B cell (primary cell): ENCODE results near the gene NANS. TPM values are rescaled to one million over a fixed set of nuclear protein-coding genes. Genes with fewer than 3 reads are reported as not detected.

ENCODE experiments used
- ATAC-seq: fragments of 200-7000 bp; cut with Tn5 transposase; one replicate; pipeline ENCODE4 v1.10.0; 2021; ENCODE audit warnings: low read depth, mild to moderate bottlenecking, moderate number of reproducible peaks, moderate library complexity
- CTCF ChIA-PET: fragments of 350-600 bp; sonication (Branson Sonifier 250); formaldehyde crosslinking; loops from one replicate; lab custom pipeline; 2021; ENCODE audit warnings: antibody characterized with exemption, inconsistent platforms; lab: Charles Lee
- POLR2A ChIA-PET: fragments of 350-600 bp; sonication (Branson Sonifier 250); formaldehyde crosslinking; loops from one replicate; lab custom pipeline; 2021; ENCODE audit warnings: antibody characterized with exemption; lab: Charles Lee
- DNase-seq: peaks from one replicate; pipeline ENCODE4 v3.0.0; 2013
- H2AFZ ChIP-seq: 2 replicates; pipeline ENCODE4 v1.6.1; 2012; ENCODE audit warnings: mild to moderate bottlenecking, low read depth, low read length; ENCODE audit not compliant: insufficient read depth, poor library complexity, severe bottlenecking
- H3K27ac ChIP-seq, 2 donors: 1 replicate in 1 of 2; 2 replicates in 1 of 2; pipeline ENCODE4 v1.5.1; 2012 to 2013; ENCODE audit warnings: low read length in 2 of 2, mild to moderate bottlenecking in 2 of 2, moderate library complexity in 1 of 2
- H3K27me3 ChIP-seq, 4 experiments: fragments of 200-600 bp in 1 of 4; sonication (generic) in 1 of 4; replicated peaks in 1 of 4; 1 replicate in 2 of 4; 2 replicates in 2 of 4; pipeline versions ENCODE4 v1.6.1 to v1.7.0; 2013 to 2016; ENCODE audit warnings: low read length in 3 of 4, mild to moderate bottlenecking in 2 of 4, mixed read lengths in 1 of 4, moderate library complexity in 1 of 4; ENCODE audit not compliant: insufficient read depth in 4 of 4, control insufficient read depth in 3 of 4; ENCODE audit errors: control extremely low read depth in 1 of 4
- H3K36me3 ChIP-seq, 2 experiments: replicated peaks in 1 of 2; 1 replicate in 1 of 2; 2 replicates in 1 of 2; pipeline versions ENCODE4 v1.6.1 to v1.7.1; 2013; ENCODE audit warnings: low read length in 1 of 2; ENCODE audit not compliant: insufficient read depth in 2 of 2, control insufficient read depth in 1 of 2; ENCODE audit errors: control extremely low read depth in 1 of 2, extremely low read depth in 1 of 2
- H3K4me1 ChIP-seq, 2 donors: fragments of 200-600 bp in 1 of 2; sonication (generic) in 1 of 2; 1 replicate in 1 of 2; 2 replicates in 1 of 2; pipeline versions ENCODE4 v1.5.1 to v1.6.1; 2013 to 2017; ENCODE audit warnings: low read length in 2 of 2; ENCODE audit not compliant: control insufficient read depth in 2 of 2, insufficient read depth in 2 of 2
- H3K4me2 ChIP-seq: replicated peaks from 2 replicates; pipeline ENCODE3; 2012; ENCODE audit warnings: mild to moderate bottlenecking, low read depth, low read length; ENCODE audit not compliant: poor library complexity, severe bottlenecking
- H3K4me3 ChIP-seq, 5 experiments: fragments of 200-600 bp in 1 of 5; sonication (generic) in 1 of 5; 1 replicate in 3 of 5; 2 replicates in 2 of 5; pipeline versions ENCODE4 v1.5.1 to v1.7.0; 2011 to 2016; ENCODE audit warnings: low read length in 4 of 5, mild to moderate bottlenecking in 4 of 5, low read depth in 2 of 5, control low read depth in 1 of 5, moderate library complexity in 1 of 5; ENCODE audit not compliant: insufficient read depth in 1 of 5; ENCODE audit errors: control extremely low read depth in 1 of 5, extremely low read depth in 1 of 5
- H3K79me2 ChIP-seq: fragments of 200-600 bp; sonication (generic); one replicate; pipeline ENCODE4 v1.6.0; 2016; ENCODE audit warnings: low read length; ENCODE audit not compliant: control insufficient read depth, insufficient read depth
- H3K9ac ChIP-seq: fragments of 200-600 bp; sonication (generic); 2 replicates; pipeline ENCODE4 v1.6.1; 2017; ENCODE audit warnings: mild to moderate bottlenecking, low read length, moderate library complexity
- H3K9me3 ChIP-seq, 3 donors: one replicate each; pipeline versions ENCODE4 v1.6.1 to v1.7.1; 2013; ENCODE audit warnings: low read length in 2 of 3; ENCODE audit not compliant: control insufficient read depth in 2 of 3, insufficient read depth in 1 of 3; ENCODE audit errors: control extremely low read depth in 1 of 3
- H4K20me1 ChIP-seq: 2 replicates; pipeline ENCODE4 v1.6.0; 2012; ENCODE audit warnings: mild to moderate bottlenecking, low read length; ENCODE audit not compliant: insufficient read depth, control insufficient read depth, poor library complexity, severe bottlenecking
- H3K27ac Mint-ChIP-seq: one replicate; pipeline ENCODE4 v1.8.0; 2021; ENCODE audit warnings: mixed read lengths
- H3K27me3 Mint-ChIP-seq: one replicate; pipeline ENCODE4 v1.8.0; 2021; ENCODE audit warnings: mixed read lengths
- H3K4me1 Mint-ChIP-seq: one replicate; pipeline ENCODE4 v1.8.0; 2021; ENCODE audit warnings: mixed read lengths
- H3K4me3 Mint-ChIP-seq: one replicate; pipeline ENCODE4 v1.8.0; 2021; ENCODE audit warnings: mixed read lengths
- H3K9me3 Mint-ChIP-seq: one replicate; pipeline ENCODE4 v1.8.0; 2022; ENCODE audit warnings: mixed read lengths; ENCODE audit not compliant: insufficient read depth
- EZH2 ChIP-seq: IDR thresholded peaks from 2 replicates; pipeline ENCODE4 v1.6.1; 2012; ENCODE audit warnings: borderline replicate concordance, low read depth, mild to moderate bottlenecking, moderate library complexity, low read length; ENCODE audit not compliant: insufficient read depth, poor library complexity, severe bottlenecking
- WGBS: methylation state at CpG from one replicate; pipeline ENCODE4 v1.1.5; 2013; ENCODE audit warnings: missing lambda C conversion rate; ENCODE audit not compliant: insufficient coverage; 5-methylcytosine and 5-hydroxymethylcytosine counted together
- intact Hi-C: fragments of 100-400 bp; cut with micrococcal nuclease; formaldehyde crosslinking; loops from one replicate; pipeline ENCODE4 v1.10.0; 2022
- polyA plus RNA-seq: library from polyadenylated mRNA; depleted of rRNA; stranded (reverse); fragments of >200 nt; gene quantifications from 2 replicates; pipeline ENCODE4 v1.2.3, GENCODE V29; 2012
- total RNA-seq, 2 donors: library from RNA; stranded (reverse); fragments of 120-200 nt in 1 of 2; gene quantifications; 1 replicate in 1 of 2; 2 replicates in 1 of 2; pipeline versions ENCODE4 v1.2.3 to v1.2.4, GENCODE V29; 2013 to 2022
- TF ChIP-seq, protein P1 (sequence below): fragments of 200-600 bp; IDR thresholded peaks from one replicate; pipeline ENCODE4 v1.8.0; 2022; ENCODE audit warnings: antibody characterized with exemption, mild to moderate bottlenecking

NANS gene
- total and polyA plus RNA-seq, 2 donors (not counting 1 experiment from before 2014, with no cell fraction given): 14.2 to 14.9 TPM

- intact Hi-C loops: no loop called here
- H3K4me2 ChIP-seq: no peak overlapping the region
- H3K36me3 ChIP-seq: no peaks in the 10 kb centered on the region
- no peak overlapping the region for H2AFZ ChIP-seq
- no peak overlapping the region for H3K4me3 ChIP-seq
- no peak overlapping the region for H3K9ac ChIP-seq
- H3K9me3 ChIP-seq: no peaks in the 10 kb centered on the region
- H3K4me1 ChIP-seq: peaks cover 3 to 13% of the 10 kb centered on the region in 2 donors
- H3K4me3 Mint-ChIP-seq: no peak overlapping the region
- H3K27me3 ChIP-seq: no peaks in the 10 kb centered on the region
- no peak overlapping the region for H3K27ac Mint-ChIP-seq
- peaks cover 14% of the 10 kb centered on the region for H3K79me2 ChIP-seq
- ATAC-seq (no peak), DNase-seq (no peak)
- CTCF ChIA-PET: interaction anchor here (1.0 to 5.4 kb wide), 8 partner anchors 30 to 192 kb away, joined by 3 to 46 read pairs (median 4); partner anchors contain the start of gene TBC1D2
- peaks cover 5% of the 10 kb centered on the region for H4K20me1 ChIP-seq
- 59% methylated on average over 8 of the region's 9 CpGs for whole genome bisulfite sequencing
- H3K27ac ChIP-seq: no peak overlapping the region
- H3K4me1 Mint-ChIP-seq: peaks cover 11% of the 10 kb centered on the region
- no peaks in the 10 kb centered on the region for H3K27me3 Mint-ChIP-seq
- POLR2A ChIA-PET: no interaction called here
- TF ChIP-seq, protein P1, sequence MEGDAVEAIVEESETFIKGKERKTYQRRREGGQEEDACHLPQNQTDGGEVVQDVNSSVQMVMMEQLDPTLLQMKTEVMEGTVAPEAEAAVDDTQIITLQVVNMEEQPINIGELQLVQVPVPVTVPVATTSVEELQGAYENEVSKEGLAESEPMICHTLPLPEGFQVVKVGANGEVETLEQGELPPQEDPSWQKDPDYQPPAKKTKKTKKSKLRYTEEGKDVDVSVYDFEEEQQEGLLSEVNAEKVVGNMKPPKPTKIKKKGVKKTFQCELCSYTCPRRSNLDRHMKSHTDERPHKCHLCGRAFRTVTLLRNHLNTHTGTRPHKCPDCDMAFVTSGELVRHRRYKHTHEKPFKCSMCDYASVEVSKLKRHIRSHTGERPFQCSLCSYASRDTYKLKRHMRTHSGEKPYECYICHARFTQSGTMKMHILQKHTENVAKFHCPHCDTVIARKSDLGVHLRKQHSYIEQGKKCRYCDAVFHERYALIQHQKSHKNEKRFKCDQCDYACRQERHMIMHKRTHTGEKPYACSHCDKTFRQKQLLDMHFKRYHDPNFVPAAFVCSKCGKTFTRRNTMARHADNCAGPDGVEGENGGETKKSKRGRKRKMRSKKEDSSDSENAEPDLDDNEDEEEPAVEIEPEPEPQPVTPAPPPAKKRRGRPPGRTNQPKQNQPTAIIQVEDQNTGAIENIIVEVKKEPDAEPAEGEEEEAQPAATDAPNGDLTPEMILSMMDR: no peak
- no peak for TF ChIP-seq EZH2
- H3K9me3 Mint-ChIP-seq: no peaks in the 10 kb centered on the region
Measured at GRCh38 chr9:98071737-98072136, 15.2 kb downstream of the NANS start.

DNA sequence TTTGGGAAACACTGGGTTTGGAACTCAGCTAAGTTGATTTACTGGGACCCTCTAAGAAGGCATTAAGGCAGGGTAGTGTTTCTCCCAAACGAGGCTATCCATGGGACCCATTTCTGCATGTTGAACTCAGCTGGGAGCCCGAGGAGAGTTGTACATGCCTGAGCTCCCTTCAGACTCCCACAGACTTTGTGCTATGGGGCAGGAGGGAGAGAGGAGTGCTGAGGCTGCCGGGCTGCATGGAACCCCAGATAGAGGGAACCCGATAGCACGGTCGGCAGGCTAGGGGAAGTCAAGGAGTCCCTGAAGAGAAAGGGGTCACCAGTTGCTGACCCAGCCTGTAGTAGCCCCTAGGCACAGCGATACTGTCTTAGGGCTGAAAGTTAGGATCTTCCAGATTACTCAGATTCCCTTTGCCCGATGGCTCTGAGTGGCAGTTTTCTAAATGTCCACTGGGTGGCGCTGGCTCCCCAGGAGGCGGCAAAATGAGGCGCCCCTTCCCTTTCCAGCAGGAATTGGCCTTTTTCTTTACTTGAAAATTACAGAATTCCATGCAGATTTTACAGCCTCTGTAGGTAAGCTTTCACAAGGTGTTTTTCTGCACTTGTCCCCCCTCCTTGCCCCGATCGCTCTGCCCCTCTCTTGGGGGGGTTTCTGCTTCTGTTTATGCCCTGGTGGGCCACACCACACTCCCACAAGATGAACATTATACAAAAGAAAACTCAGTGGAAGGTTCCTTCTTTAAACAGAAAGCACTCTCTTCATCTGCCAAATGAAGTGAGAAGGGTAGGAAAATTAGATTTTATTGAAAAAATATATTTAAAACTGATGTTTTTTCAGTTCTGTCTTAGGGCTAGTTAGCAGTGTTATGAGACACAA is 17.8 kb downstream of the NANS start:
- Mint-ChIP-seq H3K27ac (peak overlapping the region; percentile 56), H3K27me3 (no peaks in the 10 kb centered on the region), H3K4me3 (no peak overlapping the region), H3K9me3 (no peaks in the 10 kb centered on the region), H3K4me1 (peaks cover 11% of the 10 kb centered on the region)
- peak overlapping the region; percentile 33 for H3K4me2 ChIP-seq
- CTCF ChIA-PET: interaction anchor here (0.5 to 5.4 kb wide), 24 partner anchors 12 to 263 kb away, joined by 3 to 46 read pairs (median 6); partner anchors contain the start of genes TBC1D2 and TRIM14
- no peak overlapping the region for H3K4me3 ChIP-seq
- H3K9ac ChIP-seq: no peak overlapping the region
- no peak overlapping the region for H2AFZ ChIP-seq
- DNase-seq: peak; percentile 74
- H3K79me2 ChIP-seq: peaks cover 7% of the 10 kb centered on the region
- intact Hi-C loops: loop anchor here (1.0 to 2.0 kb wide), 4 partner anchors 44 to 241 kb away; partner anchors contain the start of gene TRIM14
- H3K4me1 ChIP-seq: peaks cover 3 to 13% of the 10 kb centered on the region in 2 donors
- peaks cover 5% of the 10 kb centered on the region for H4K20me1 ChIP-seq
- WGBS: 37% methylated on average over 11 of the region's 13 CpGs
- peak; percentile 57 for ATAC-seq
- H3K36me3 ChIP-seq: no peaks in the 10 kb centered on the region
- H3K27me3 ChIP-seq: no peaks in the 10 kb centered on the region
- POLR2A ChIA-PET: no interaction called here
- H3K9me3 ChIP-seq: no peaks in the 10 kb centered on the region
- no peak for TF ChIP-seq EZH2
- TF ChIP-seq, protein P1: peak; percentile 98
- no peak overlapping the region for H3K27ac ChIP-seq
